Measurements from ENCODE around the gene MCCD1. TPM values are rescaled to one million over a fixed set of nuclear protein-coding genes. Genes with fewer than 3 reads are reported as not detected.

Gene MCCD1
- total and polyA plus RNA-seq, 2 experiments from 2014 or later = not detected

Small RNAs within 50 kb of the gene (small RNA-seq; reads per million reads assigned to genes)
- gene AL663061.1 (ENCODE audit: low replicate concordance) = not detected
- not detected for gene RF00019 (ENCODE audit: low replicate concordance)
- gene SNORD117 (ENCODE audit: low replicate concordance) = 132 reads per million, percentile 99 among the genes with 10 or more reads in this experiment
- not detected for gene SNORD84 (ENCODE audit: low replicate concordance)

Other genes with a start within 250 kb of the MCCD1 start
- 36.1 and 44.3 TPM in 2 replicates for gene HLA-B, start 171.8 kb upstream of the MCCD1 start, total RNA-seq (2014; rRNA removed; shearing (Covaris generic))
- 86.0 and 102 TPM in 2 replicates for gene HLA-B, start 171.8 kb upstream of the MCCD1 start, polyA plus RNA-seq (2016; fragmentation: Nextera tagmentation; extraction: Ambion mirVana)
- gene MICA, start 125.4 kb upstream of the MCCD1 start, total RNA-seq (2014; rRNA removed; shearing (Covaris generic)) = 18.2 and 22.7 TPM in 2 replicates
- gene MICA, start 125.4 kb upstream of the MCCD1 start, polyA plus RNA-seq (2016; fragmentation: Nextera tagmentation; extraction: Ambion mirVana) = 12.7 and 13.4 TPM in 2 replicates
- gene MICB, start 30.8 kb upstream of the MCCD1 start, total RNA-seq (2014; rRNA removed; shearing (Covaris generic)) = 20.8 and 23.8 TPM in 2 replicates
- 8.8 and 9.2 TPM in 2 replicates for gene MICB, start 30.8 kb upstream of the MCCD1 start, polyA plus RNA-seq (2016; fragmentation: Nextera tagmentation; extraction: Ambion mirVana)
- gene DDX39B, start 13.0 kb downstream of the MCCD1 start, total RNA-seq (2014; rRNA removed; shearing (Covaris generic)) = 849 and 866 TPM in 2 replicates
- gene DDX39B, start 13.0 kb downstream of the MCCD1 start, polyA plus RNA-seq (2016; fragmentation: Nextera tagmentation; extraction: Ambion mirVana) = 341 and 357 TPM in 2 replicates
- gene ATP6V1G2, start 17.6 kb downstream of the MCCD1 start, total RNA-seq (2014; rRNA removed; shearing (Covaris generic)) = 1.6 and 2.4 TPM in 2 replicates
- 2.2 and 2.7 TPM in 2 replicates for gene ATP6V1G2, start 17.6 kb downstream of the MCCD1 start, polyA plus RNA-seq (2016; fragmentation: Nextera tagmentation; extraction: Ambion mirVana)
- gene NFKBIL1, start 18.6 kb downstream of the MCCD1 start, total RNA-seq (2014; rRNA removed; shearing (Covaris generic)) = 10.1 and 12.3 TPM in 2 replicates
- gene NFKBIL1, start 18.6 kb downstream of the MCCD1 start, polyA plus RNA-seq (2016; fragmentation: Nextera tagmentation; extraction: Ambion mirVana) = 8.4 and 9.6 TPM in 2 replicates
- gene LTA, start 43.3 kb downstream of the MCCD1 start, total RNA-seq (2014; rRNA removed; shearing (Covaris generic)) = not detected in 2 replicates
- gene LTA, start 43.3 kb downstream of the MCCD1 start, polyA plus RNA-seq (2016; fragmentation: Nextera tagmentation; extraction: Ambion mirVana) = not detected in 2 replicates
- gene TNF, start 46.6 kb downstream of the MCCD1 start, total RNA-seq (2014; rRNA removed; shearing (Covaris generic)) = not detected in 2 replicates
- gene TNF, start 46.6 kb downstream of the MCCD1 start, polyA plus RNA-seq (2016; fragmentation: Nextera tagmentation; extraction: Ambion mirVana) = 0.11 TPM in 1 of 2 replicates, not detected in the other
- not detected in 2 replicates for gene LTB, start 53.5 kb downstream of the MCCD1 start, total RNA-seq (2014; rRNA removed; shearing (Covaris generic))
- 0.83 and 1.7 TPM in 2 replicates for gene LTB, start 53.5 kb downstream of the MCCD1 start, polyA plus RNA-seq (2016; fragmentation: Nextera tagmentation; extraction: Ambion mirVana)
- not detected in 2 replicates for gene LST1, start 57.3 kb downstream of the MCCD1 start, total RNA-seq (2014; rRNA removed; shearing (Covaris generic))
- 0.37 TPM in 1 of 2 replicates, not detected in the other for gene LST1, start 57.3 kb downstream of the MCCD1 start, polyA plus RNA-seq (2016; fragmentation: Nextera tagmentation; extraction: Ambion mirVana)
- gene NCR3, start 64.0 kb downstream of the MCCD1 start, total RNA-seq (2014; rRNA removed; shearing (Covaris generic)) = not detected in 2 replicates
- not detected in 2 replicates for gene NCR3, start 64.0 kb downstream of the MCCD1 start, polyA plus RNA-seq (2016; fragmentation: Nextera tagmentation; extraction: Ambion mirVana)
- gene AIF1, start 86.3 kb downstream of the MCCD1 start, total RNA-seq (2014; rRNA removed; shearing (Covaris generic)) = 6.2 and 13.3 TPM in 2 replicates
- gene AIF1, start 86.3 kb downstream of the MCCD1 start, polyA plus RNA-seq (2016; fragmentation: Nextera tagmentation; extraction: Ambion mirVana) = 33.7 and 36.2 TPM in 2 replicates
- gene PRRC2A, start 91.8 kb downstream of the MCCD1 start, total RNA-seq (2014; rRNA removed; shearing (Covaris generic)) = 223 and 273 TPM in 2 replicates
- 213 and 238 TPM in 2 replicates for gene PRRC2A, start 91.8 kb downstream of the MCCD1 start, polyA plus RNA-seq (2016; fragmentation: Nextera tagmentation; extraction: Ambion mirVana)
- gene BAG6, start 123.7 kb downstream of the MCCD1 start, total RNA-seq (2014; rRNA removed; shearing (Covaris generic)) = 289 and 292 TPM in 2 replicates
- gene BAG6, start 123.7 kb downstream of the MCCD1 start, polyA plus RNA-seq (2016; fragmentation: Nextera tagmentation; extraction: Ambion mirVana) = 169 and 183 TPM in 2 replicates
- gene APOM, start 126.9 kb downstream of the MCCD1 start, total RNA-seq (2014; rRNA removed; shearing (Covaris generic)) = 1.2 and 4.2 TPM in 2 replicates
- 10.0 and 10.7 TPM in 2 replicates for gene APOM, start 126.9 kb downstream of the MCCD1 start, polyA plus RNA-seq (2016; fragmentation: Nextera tagmentation; extraction: Ambion mirVana)
- gene C6orf47, start 131.8 kb downstream of the MCCD1 start, total RNA-seq (2014; rRNA removed; shearing (Covaris generic)) = 12.8 and 15.0 TPM in 2 replicates
- 9.4 TPM in 2 replicates for gene C6orf47, start 131.8 kb downstream of the MCCD1 start, polyA plus RNA-seq (2016; fragmentation: Nextera tagmentation; extraction: Ambion mirVana)
- gene GPANK1, start 136.0 kb downstream of the MCCD1 start, total RNA-seq (2014; rRNA removed; shearing (Covaris generic)) = 24.6 and 27.1 TPM in 2 replicates
- 49.2 and 54.0 TPM in 2 replicates for gene GPANK1, start 136.0 kb downstream of the MCCD1 start, polyA plus RNA-seq (2016; fragmentation: Nextera tagmentation; extraction: Ambion mirVana)
- 210 and 260 TPM in 2 replicates for gene CSNK2B, start 137.1 kb downstream of the MCCD1 start, total RNA-seq (2014; rRNA removed; shearing (Covaris generic))
- gene CSNK2B, start 137.1 kb downstream of the MCCD1 start, polyA plus RNA-seq (2016; fragmentation: Nextera tagmentation; extraction: Ambion mirVana) = 271 and 282 TPM in 2 replicates
- gene LY6G5B, start 141.0 kb downstream of the MCCD1 start, total RNA-seq (2014; rRNA removed; shearing (Covaris generic)) = 3.8 and 7.9 TPM in 2 replicates
- 8.4 and 8.5 TPM in 2 replicates for gene LY6G5B, start 141.0 kb downstream of the MCCD1 start, polyA plus RNA-seq (2016; fragmentation: Nextera tagmentation; extraction: Ambion mirVana)
- 1.1 TPM in 1 of 2 replicates, not detected in the other for gene LY6G5C, start 152.1 kb downstream of the MCCD1 start, total RNA-seq (2014; rRNA removed; shearing (Covaris generic))
- 2.1 TPM in 2 replicates for gene LY6G5C, start 152.1 kb downstream of the MCCD1 start, polyA plus RNA-seq (2016; fragmentation: Nextera tagmentation; extraction: Ambion mirVana)
- 29.7 and 37.0 TPM in 2 replicates for gene ABHD16A, start 174.4 kb downstream of the MCCD1 start, total RNA-seq (2014; rRNA removed; shearing (Covaris generic))
- gene ABHD16A, start 174.4 kb downstream of the MCCD1 start, polyA plus RNA-seq (2016; fragmentation: Nextera tagmentation; extraction: Ambion mirVana) = 25.9 and 26.9 TPM in 2 replicates
- gene LY6G6F, start 177.9 kb downstream of the MCCD1 start, total RNA-seq (2014; rRNA removed; shearing (Covaris generic)) = not detected in 2 replicates
- gene LY6G6F, start 177.9 kb downstream of the MCCD1 start, polyA plus RNA-seq (2016; fragmentation: Nextera tagmentation; extraction: Ambion mirVana) = not detected in 2 replicates
- gene LY6G6D, start 186.4 kb downstream of the MCCD1 start, total RNA-seq (2014; rRNA removed; shearing (Covaris generic)) = not detected in 2 replicates
- gene LY6G6D, start 186.4 kb downstream of the MCCD1 start, polyA plus RNA-seq (2016; fragmentation: Nextera tagmentation; extraction: Ambion mirVana) = not detected in 2 replicates
- gene LY6G6C, start 192.8 kb downstream of the MCCD1 start, total RNA-seq (2014; rRNA removed; shearing (Covaris generic)) = not detected in 2 replicates
- gene LY6G6C, start 192.8 kb downstream of the MCCD1 start, polyA plus RNA-seq (2016; fragmentation: Nextera tagmentation; extraction: Ambion mirVana) = 0.23 TPM in 1 of 2 replicates, not detected in the other
- not detected in 2 replicates for gene MPIG6B, start 194.4 kb downstream of the MCCD1 start, total RNA-seq (2014; rRNA removed; shearing (Covaris generic))
- gene MPIG6B, start 194.4 kb downstream of the MCCD1 start, polyA plus RNA-seq (2016; fragmentation: Nextera tagmentation; extraction: Ambion mirVana) = 0.12 and 0.13 TPM in 2 replicates
- gene DDAH2, start 200.3 kb downstream of the MCCD1 start, total RNA-seq (2014; rRNA removed; shearing (Covaris generic)) = 58.7 and 62.2 TPM in 2 replicates
- gene DDAH2, start 200.3 kb downstream of the MCCD1 start, polyA plus RNA-seq (2016; fragmentation: Nextera tagmentation; extraction: Ambion mirVana) = 65.0 and 65.1 TPM in 2 replicates
- gene CLIC1, start 207.6 kb downstream of the MCCD1 start, total RNA-seq (2014; rRNA removed; shearing (Covaris generic)) = 226 and 269 TPM in 2 replicates
- 269 and 296 TPM in 2 replicates for gene CLIC1, start 207.6 kb downstream of the MCCD1 start, polyA plus RNA-seq (2016; fragmentation: Nextera tagmentation; extraction: Ambion mirVana)
- 23.9 and 27.2 TPM in 2 replicates for gene MSH5, start 211.0 kb downstream of the MCCD1 start, total RNA-seq (2014; rRNA removed; shearing (Covaris generic))
- gene MSH5, start 211.0 kb downstream of the MCCD1 start, polyA plus RNA-seq (2016; fragmentation: Nextera tagmentation; extraction: Ambion mirVana) = 12.1 and 12.8 TPM in 2 replicates
- gene SAPCD1, start 233.7 kb downstream of the MCCD1 start, total RNA-seq (2014; rRNA removed; shearing (Covaris generic)) = 3.9 TPM in 1 of 2 replicates, not detected in the other
- 4.5 and 5.0 TPM in 2 replicates for gene SAPCD1, start 233.7 kb downstream of the MCCD1 start, polyA plus RNA-seq (2016; fragmentation: Nextera tagmentation; extraction: Ambion mirVana)
- gene VWA7, start 248.4 kb downstream of the MCCD1 start, total RNA-seq (2014; rRNA removed; shearing (Covaris generic)) = 0.07 and 0.12 TPM in 2 replicates
- gene VWA7, start 248.4 kb downstream of the MCCD1 start, polyA plus RNA-seq (2016; fragmentation: Nextera tagmentation; extraction: Ambion mirVana) = 0.36 and 0.75 TPM in 2 replicates

Data from GM23338 (cell line).